HG03354 (cell line): ENCODE results near the gene CALHM6.

Experiments
- ATAC-seq: cut with Tn5 transposase; IDR thresholded peaks from one replicate; pipeline ENCODE4 v1.9.1; 2021; ENCODE audit warnings: mild to moderate bottlenecking; ENCODE audit not compliant: unreplicated experiment, poor library complexity, severe bottlenecking

The CALHM6 gene

DNA sequence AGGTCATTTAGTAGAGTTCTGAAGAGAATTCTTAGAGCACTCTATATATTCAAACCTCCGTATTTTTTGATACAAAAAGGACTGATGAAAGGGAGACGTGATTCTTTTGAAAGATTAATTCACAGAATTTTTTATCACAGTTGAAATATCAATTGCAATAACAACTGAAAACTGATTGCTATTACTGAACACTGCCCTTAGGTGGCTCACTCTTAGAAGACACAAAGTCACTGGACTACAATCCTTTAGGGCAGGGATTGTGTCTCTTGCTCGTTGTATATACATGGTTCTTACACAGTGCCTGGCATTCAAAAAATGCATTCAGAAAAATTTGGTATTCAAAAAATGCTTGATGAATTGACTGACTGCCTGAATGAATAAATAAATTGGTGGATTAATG, 17.1 kb upstream of the CALHM6 start:
- ATAC-seq = peak; percentile 65

- no peak for ATAC-seq
Measured at GRCh38 chr6:116444575-116444974, 16.6 kb upstream of the CALHM6 start.

DNA sequence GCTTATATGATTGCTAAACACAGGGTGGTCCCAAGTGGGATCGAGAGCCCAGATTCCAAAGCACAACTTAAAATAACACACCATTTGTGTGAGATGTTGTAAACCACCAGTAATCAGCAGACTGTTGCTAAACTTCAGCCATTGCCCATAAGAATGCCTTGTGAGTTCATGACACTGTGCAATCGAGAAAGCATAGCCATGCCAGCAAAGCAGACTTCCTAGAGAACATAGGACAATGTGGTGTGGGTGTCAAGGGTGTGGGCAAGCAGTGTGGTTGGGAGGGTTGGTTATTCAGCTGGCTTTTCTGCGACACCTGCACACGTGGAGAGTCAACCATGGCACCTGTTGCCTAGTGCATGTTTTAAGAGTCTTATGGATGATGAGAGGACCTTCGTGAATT, 16.1 kb upstream of the CALHM6 start:
- ATAC-seq = no peak

GRCh38 chr6:116446399-116446798, 14.8 kb upstream of the CALHM6 start:
- no peak for ATAC-seq

DNA sequence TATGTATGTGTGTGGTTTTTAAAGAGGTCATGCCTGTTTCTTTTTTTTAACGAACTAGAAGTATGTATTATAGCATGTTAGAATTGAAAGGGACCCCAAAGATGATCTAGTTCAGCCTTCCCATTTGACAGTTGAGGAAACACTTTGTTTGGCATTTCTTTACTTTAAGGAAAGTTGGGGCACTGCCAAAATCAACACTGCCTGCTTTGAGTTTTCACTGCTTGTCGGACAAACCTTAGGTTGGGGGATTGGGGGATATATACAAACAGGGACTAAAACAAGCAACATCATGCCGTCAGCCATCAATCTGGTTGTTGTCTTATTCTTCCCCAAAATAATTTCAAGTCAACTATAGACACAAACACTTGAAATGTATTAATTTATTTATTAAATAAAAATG, 14.1 kb upstream of the CALHM6 start:
- no peak for ATAC-seq

DNA sequence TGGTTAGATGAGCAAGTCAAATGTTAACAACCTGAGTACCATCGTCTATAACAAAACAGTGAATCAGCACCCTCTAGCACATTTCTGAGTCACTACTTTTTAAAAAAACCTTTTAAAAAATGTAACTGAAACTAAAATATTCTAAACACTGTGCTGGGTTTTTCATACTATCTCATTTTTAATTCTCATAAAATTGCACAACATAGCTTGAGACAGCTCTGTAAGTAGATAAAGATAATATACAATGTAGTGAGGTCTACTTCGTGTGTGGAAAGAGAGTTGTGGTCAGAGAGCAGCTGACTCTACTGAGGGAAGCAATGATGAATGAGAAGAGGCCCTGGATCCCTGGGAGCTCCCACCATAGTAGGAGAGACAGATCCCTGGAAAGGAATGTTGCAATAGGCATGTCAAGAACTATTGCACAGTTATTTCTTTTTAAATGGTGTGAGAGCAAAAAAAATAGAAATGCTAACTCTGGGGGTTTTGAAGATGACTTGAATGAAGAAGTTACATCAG, 13.6 kb upstream of the CALHM6 start:
- no peak for ATAC-seq

DNA sequence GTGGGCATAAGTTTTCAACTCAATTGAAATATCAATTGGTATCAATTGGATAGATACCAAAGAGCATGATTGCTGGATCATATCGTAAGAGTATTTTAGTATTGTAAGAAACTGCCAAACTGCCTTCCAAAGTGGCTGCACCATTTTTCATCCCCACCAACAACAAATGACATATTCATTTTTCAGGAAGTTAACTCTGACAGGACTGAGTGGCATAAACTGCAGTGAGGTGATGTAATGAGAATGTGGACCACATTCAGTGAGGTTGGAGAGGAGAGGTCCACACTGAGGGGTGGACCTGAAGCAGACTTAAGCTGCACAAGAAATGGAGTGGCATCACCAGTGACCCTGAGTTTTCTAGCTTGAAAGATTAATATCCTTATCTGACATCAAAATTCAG, 11.6 kb upstream of the CALHM6 start:
- ATAC-seq = no peak

GRCh38 chr6:116450185-116450710, 10.9 kb upstream of the CALHM6 start:
- ATAC-seq = no peak

GRCh38 chr6:116450769-116451740, 10.1 kb upstream of the CALHM6 start:
- ATAC-seq = peak; percentile 84

DNA sequence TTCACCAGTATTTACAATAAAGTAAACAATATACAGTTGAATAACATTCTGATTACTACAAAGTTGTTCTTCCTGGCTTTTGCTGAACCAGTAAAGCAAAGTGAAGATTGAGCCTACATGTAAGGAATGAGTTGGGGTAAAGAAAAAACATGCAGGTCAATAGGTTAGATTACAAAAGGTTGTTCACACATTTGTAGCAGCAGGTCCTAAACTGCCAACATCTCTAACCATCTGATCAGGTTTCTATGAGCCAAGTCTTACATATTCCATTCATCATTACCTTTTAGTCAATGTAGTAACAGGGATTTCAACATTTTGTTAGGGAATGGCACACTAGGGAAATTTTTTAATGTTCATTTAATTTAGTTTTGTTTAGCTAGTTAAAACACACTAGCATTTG, 9.3 kb upstream of the CALHM6 start:
- no peak for ATAC-seq

DNA sequence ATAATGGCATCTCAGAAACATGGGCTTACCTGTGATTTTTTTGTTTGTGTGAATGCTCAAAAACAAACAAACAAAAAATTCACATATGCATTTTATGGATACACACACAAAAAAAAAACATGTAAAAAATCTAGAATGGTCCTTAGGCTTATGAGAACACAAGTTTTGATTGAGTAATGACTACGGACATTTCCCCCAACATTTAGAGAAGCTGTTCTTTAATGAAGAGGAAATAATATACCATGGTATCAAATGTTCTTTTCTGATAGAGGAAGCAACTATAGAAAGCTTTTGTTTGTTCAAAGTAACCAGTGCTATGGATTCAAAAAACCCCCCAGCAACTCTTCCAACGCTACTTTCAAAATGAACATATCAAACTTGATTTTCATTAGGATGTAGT, 8.6 kb upstream of the CALHM6 start:
- ATAC-seq = no peak

GRCh38 chr6:116456106-116456505, 5.1 kb upstream of the CALHM6 start:
- no peak for ATAC-seq

- ATAC-seq = no peak
Measured at GRCh38 chr6:116456927-116457326, 4.2 kb upstream of the CALHM6 start.

DNA sequence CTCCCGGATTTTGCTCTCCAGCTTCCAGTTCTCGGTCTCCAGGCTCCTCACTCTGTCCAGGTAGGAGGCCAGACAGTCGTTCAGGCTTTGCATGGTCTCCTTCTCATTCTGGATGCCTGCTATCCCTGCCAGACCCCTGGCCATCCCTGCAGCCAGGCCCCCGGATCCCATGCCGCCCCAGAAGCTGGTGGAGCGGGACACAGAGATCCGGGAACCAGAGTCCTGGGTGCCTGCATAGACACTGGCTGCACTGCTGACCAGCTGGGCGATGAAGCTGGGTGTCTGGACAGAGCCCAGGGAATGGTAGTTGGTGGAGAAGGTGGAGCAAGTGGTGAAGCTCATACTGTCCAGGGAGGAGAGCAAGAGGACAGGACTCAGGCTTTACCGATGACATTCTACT, 2.9 kb upstream of the CALHM6 start:
- ATAC-seq = no peak

- ATAC-seq = no peak
Measured at GRCh38 chr6:116459927-116460326, 1.2 kb upstream of the CALHM6 start.

GRCh38 chr6:116461932-116462885, 1.0 kb downstream of the CALHM6 start:
- ATAC-seq = peak; percentile 89

DNA sequence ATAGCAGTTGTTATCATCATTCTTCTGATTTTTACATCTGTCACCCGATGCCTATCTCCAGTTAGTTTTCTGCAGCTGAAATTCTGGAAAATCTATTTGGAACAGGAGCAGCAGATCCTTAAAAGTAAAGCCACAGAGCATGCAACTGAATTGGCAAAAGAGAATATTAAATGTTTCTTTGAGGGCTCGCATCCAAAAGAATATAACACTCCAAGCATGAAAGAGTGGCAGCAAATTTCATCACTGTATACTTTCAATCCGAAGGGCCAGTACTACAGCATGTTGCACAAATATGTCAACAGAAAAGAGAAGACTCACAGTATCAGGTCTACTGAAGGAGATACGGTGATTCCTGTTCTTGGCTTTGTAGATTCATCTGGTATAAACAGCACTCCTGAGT, 2.1 kb downstream of the CALHM6 start:
- ATAC-seq = no peak

DNA sequence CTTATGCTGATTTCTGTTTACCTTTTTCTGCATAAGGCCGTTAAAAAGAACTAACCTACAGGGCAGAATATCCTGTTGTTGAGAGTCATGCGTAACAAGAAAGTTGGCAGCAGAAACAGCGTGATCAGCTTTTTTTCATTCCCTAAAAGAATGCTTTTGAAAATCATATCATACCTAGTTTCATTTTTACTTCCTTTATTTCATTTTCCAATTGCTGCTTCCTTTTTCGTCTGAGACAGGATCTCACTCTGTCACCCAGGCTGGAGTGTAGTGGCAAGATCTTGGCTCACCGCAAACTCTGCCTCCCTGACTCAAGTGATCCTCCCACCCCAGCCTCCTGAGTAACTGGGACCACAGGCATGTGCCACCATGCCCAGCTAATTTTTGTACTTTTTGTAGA, 4.1 kb downstream of the CALHM6 start:
- no peak for ATAC-seq

DNA sequence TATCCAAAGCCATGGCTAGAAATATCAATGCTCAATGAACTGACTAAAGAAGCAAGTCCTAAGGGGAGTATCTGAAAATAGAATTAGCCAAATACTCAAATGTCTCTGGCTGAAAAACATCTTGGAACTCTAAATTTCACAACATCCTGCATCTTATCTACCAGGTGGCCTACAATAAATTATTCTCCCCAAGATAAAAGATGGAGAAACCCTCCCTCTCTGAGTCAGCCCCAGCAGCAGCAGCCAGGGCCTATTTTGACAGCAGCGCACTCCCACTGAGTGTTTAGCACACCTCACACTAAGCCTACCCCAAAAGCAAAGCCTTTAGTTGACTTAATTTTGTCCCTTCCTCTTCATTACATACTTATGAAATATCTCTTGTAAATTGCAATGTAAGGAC, 5.9 kb downstream of the CALHM6 start:
- no peak for ATAC-seq

DNA sequence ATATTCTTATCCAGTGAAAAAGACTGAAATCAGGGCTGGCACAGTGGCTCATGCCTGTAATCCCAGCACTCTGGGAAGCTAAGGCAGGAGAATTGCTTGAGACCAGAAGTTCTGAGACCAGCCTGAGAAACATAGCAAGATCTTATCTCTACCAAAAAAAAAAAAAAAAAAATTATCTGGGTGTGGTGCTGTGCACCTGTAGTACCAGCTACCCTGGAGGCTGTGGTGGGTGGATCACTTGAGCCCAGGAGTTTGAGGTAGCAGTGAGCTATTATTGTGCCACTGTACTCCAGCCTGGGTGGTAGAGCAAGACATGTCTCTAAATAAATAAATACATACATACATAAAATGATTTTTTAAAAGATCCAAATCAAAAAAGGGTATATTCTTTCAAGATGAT, 6.3 kb downstream of the CALHM6 start:
- ATAC-seq = no peak
